IPS-11a (cell line): ENCODE results near the gene FBXO34.
A peak's percentile ranks its signal among the peaks of the same experiment; 100 is the strongest.

Experiments used
- H3K4me3 ChIP-seq: one replicate; pipeline ENCODE4 v1.5.1; 2013; ENCODE audit warnings: low read depth, low read length, control low read depth

FBXO34 gene

GRCh38 chr14:55270832-55271571 is at the start of gene FBXO34:
TSS of gene FBXO34 (plus strand) at chr14:55271421. CDS start at chr14:55350391, 78,970 bp downstream.
- peak within 1 kb of the TSS; percentile 96 for H3K4me3 ChIP-seq

- H3K4me3 ChIP-seq: no peak overlapping the region
These were observed 49.3 kb upstream of the FBXO34 start for GRCh38 chr14:55221968-55222367.

GRCh38 chr14:55223364-55223763 is 47.9 kb upstream of the FBXO34 start:
- H3K4me3 ChIP-seq: no peak overlapping the region

DNA sequence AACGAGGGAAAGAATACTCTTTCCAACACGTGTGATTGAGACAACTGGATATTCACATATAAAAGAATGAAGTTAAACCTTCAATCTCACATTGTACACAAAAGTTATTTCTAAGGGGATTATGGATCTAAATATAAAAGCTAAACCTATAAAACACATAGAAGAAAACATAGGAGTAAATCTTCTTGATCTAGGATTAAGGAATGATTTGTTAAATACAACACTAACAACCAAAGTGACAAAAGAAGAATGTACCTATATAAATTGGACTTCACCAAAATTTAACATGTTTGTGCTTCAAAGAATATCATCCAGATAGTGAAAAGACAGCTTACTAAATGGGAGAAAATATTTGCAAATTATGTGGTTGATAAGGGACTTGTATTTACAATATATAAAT is 43.0 kb upstream of the FBXO34 start:
- no peak overlapping the region for H3K4me3 ChIP-seq

- H3K4me3 ChIP-seq: no peak overlapping the region
These were observed 37.6 kb upstream of the FBXO34 start for GRCh38 chr14:55233591-55233990.

GRCh38 chr14:55238019-55238680 is 33.1 kb upstream of the FBXO34 start:
- no peak overlapping the region for H3K4me3 ChIP-seq

- H3K4me3 ChIP-seq: no peak overlapping the region
These were observed 31.9 kb upstream of the FBXO34 start for GRCh38 chr14:55239320-55239719.

DNA sequence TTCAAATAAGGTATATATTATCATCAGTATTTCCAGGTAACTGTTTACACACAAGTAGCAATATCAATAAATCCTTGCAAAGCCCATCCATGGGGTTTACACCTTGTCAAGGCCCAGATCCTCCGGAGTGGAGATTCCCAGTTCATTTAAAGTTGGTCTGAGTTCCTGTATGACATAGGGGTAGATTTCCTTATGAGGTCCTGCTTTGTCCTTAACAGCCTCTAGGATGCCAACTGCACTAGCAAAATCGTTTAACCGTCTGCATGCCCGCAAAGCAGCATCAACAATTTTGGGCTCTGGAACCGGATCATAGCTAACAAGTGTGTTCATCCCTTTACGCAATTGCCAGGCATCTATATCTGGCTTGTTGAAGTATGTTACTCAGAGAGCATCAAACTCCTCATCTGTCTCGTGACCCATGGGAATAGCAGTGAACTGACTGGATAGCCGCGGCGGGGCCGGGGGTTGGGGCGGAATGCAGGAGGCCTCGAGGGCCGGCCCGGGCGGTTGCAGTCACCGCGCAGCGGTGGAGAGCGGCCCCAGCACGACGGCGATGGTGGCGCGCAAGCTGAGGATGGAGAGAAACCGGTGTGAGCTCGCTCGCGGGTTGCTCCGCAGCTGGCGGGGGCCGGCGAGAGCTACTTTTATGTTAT is 30.6 kb upstream of the FBXO34 start:
- H3K4me3 ChIP-seq: no peak overlapping the region

GRCh38 chr14:55241673-55242072 is 29.5 kb upstream of the FBXO34 start:
- H3K4me3 ChIP-seq: no peak overlapping the region

- no peak overlapping the region for H3K4me3 ChIP-seq
These were observed 27.8 kb upstream of the FBXO34 start for GRCh38 chr14:55243386-55243785.

GRCh38 chr14:55243813-55244212 is 27.4 kb upstream of the FBXO34 start:
- H3K4me3 ChIP-seq: no peak overlapping the region

DNA sequence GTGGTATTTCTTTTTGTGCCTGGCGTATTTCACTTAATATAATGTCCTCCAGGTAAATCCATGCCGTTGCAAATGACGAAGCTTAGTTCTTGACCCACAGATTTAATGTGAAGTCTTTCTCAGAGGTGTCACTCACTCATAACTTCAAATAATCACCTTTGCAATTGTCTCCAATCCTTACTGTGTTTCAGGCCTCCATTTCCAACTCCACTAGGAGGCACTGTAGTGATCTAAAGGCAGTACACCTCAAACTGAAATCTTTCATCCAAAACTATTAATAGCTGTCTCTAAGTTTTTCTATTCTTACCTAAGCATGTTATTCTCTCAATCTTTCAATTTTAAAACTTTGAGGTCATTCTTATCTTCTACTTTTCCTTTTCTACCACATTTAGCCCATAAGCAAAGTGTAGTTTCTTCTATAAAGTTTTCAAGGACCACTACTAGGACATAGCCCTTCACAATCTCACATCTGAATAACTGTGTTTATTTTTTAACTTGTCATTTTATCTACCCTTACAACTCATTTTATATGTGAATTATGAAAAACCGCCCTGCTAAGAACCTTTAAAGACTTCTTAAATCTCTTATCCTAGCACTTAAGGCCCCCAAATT is 25.5 kb upstream of the FBXO34 start:
- no peak overlapping the region for H3K4me3 ChIP-seq

DNA sequence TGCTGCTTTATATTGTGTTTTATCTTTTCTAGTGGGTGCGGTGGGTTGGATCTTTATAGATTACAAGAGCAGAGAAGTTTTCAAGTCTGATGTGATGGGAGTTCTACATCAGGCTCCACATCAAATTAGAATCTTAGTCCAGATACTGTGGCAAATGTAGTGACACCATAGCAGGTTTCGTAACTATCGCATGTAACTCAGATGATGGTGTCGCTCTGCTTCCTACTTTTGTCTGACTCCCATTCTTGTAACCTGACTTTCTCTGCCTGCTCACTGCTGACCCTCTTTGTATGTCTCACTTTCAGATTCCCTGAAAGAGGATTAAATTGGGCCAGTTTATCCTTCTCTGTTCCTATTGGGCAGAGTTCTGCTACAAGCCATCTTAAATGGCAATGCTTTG is 22.8 kb upstream of the FBXO34 start:
- H3K4me3 ChIP-seq: no peak overlapping the region

GRCh38 chr14:55249423-55249822 is 21.8 kb upstream of the FBXO34 start:
- H3K4me3 ChIP-seq: no peak overlapping the region

DNA sequence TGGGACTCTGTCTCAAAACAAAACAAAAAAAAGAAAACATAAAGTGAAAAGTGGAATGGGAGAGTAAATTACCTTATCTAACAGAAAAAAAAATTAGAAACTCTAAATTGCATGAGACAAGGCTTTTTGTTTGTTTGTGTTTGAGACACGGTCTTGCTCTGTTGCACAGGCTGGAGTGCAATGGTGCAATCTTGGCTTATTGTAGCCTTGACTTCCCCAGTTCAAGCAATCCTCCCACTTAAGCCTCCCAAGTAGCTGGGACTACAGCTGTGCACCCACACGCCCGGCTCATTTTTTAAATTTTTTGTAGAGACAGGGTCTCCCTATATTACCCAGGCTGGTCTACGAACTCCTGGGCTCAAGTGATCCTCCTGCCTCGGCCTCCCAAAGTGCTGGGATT is 17.9 kb upstream of the FBXO34 start:
- H3K4me3 ChIP-seq: no peak overlapping the region

- no peak overlapping the region for H3K4me3 ChIP-seq
These were observed 16.6 kb upstream of the FBXO34 start for GRCh38 chr14:55254581-55254980.

DNA sequence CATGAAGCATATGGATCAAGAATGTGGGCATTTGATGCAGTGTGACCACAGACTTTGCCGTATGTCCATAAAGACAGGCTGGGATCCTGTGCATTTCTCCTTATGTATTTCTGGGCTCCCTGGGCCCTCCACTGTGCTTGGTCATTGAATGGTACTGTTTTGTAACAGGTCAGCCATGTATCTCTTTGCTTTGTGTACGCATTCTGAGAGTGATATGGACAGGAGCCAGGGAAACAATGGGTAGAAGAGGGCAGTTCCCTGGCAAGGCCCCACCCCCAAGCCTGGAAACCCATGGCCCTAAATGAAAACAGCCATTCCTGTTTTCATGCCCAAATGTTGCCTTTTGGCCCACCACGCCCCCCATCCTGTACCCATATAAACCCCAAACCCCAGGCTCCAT is 15.2 kb upstream of the FBXO34 start:
- no peak overlapping the region for H3K4me3 ChIP-seq

- H3K4me3 ChIP-seq: no peak overlapping the region
These were observed 14.6 kb upstream of the FBXO34 start for GRCh38 chr14:55256586-55256985.

- H3K4me3 ChIP-seq: no peak overlapping the region
These were observed 6.0 kb upstream of the FBXO34 start for GRCh38 chr14:55265197-55265596.

DNA sequence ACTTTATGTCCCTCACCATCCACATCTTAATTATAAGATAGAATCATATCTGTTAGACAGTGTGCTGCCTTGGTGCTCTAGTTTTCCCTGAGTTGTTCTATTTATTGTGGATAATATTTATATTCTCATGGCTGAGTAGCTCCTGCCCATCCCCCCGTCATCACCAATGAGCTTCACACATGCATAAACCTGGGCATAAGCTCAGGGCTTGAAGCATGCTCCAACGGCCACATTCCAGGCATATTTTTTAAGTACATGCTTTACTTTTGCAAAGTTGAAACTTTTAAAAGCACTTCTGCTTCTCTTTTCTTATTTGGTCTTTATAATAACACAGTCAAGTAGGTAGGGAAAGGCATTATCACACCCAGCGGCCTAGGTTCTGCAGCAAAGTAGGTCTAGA is 3.4 kb upstream of the FBXO34 start:
- H3K4me3 ChIP-seq: no peak overlapping the region

- peak overlapping the region; percentile 96 for H3K4me3 ChIP-seq
These were observed 514 bp downstream of the FBXO34 start for GRCh38 chr14:55271572-55272298.
